Activated CD8-positive, alpha-beta memory T cell treated with anti-CD3 and anti-CD28 coated beads for 36 hours (primary cell): Measurements from ENCODE around the gene C1orf35. TPM values are rescaled to one million over a fixed set of nuclear protein-coding genes. Genes with fewer than 3 reads are reported as not detected.

ENCODE experiments used
- CTCF ChIA-PET: fragments of 350-600 bp; sonication (Branson Sonifier 250); formaldehyde crosslinking; loops from one replicate; lab custom pipeline; 2021; ENCODE audit warnings: antibody characterized with exemption; lab: Charles Lee
- POLR2A ChIA-PET: fragments of 350-600 bp; sonication (Branson Sonifier 250); formaldehyde crosslinking; loops from one replicate; lab custom pipeline; 2021; ENCODE audit warnings: antibody characterized with exemption; lab: Charles Lee
- total RNA-seq, 2 experiments: library from RNA; stranded (reverse); gene quantifications; one replicate each; pipeline ENCODE4 v1.2.3, GENCODE V29; 2021

Gene C1orf35
- total RNA-seq, 2 experiments from 2014 or later, result 25.7 to 27.6 TPM

DNA sequence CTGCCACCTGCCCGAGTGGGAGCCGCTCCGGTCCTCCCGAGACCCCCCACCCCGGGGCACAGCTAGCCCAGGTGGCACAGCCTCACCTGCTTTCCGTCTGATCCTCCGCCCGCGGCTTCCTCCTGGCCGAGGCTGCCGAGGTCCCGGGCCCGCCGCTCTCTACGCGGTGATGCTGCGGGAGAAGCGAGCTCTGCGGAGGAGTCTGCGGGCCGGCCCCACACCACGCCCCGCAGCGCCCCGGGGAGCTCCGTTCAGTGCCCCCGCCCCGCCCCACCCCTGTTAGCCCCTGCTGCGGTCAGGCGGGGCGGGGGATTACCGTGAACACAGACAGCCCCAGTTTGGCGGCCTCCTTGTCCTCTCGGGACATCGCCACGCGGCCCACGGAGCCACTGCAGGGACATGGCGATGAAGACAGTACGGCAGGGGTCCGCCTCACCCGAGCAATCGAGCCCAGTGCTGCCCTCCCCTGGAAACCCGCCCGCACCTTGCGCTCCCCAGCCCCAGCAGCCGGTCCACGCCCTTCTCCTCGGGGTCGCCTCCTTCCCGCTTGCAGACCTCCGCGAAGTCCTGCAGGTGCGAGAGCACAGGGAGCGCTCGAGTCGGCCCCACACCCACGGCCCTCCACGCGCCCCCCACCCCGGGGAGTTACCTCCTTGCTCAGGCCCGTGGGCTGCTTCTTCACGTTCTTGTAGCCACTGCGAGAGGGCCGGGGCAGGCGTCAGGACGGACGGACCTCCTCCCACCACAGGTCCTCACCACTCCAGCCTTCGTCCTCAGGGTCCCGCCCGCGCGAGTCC, 933 bp downstream of the C1orf35 start:
- ChIA-PET POLR2A (interaction anchor here (0.8 to 1.1 kb wide), 3 partner anchors 13 to 384 kb away, joined by 3 read pairs; no protein-coding TSS in a partner anchor), CTCF (interaction anchor here (0.7 to 1.0 kb wide), 2 partner anchors 78 to 103 kb away, joined by 3 read pairs; no protein-coding TSS in a partner anchor)

GRCh38 chr1:228101614-228101993, 1.5 kb downstream of the C1orf35 start:
- CTCF ChIA-PET, result interaction anchor here (0.7 to 1.0 kb wide), 2 partner anchors 79 to 102 kb away, joined by 3 read pairs; no protein-coding TSS in a partner anchor
- POLR2A ChIA-PET, result interaction anchor here (0.8 to 1.1 kb wide), 3 partner anchors 12 to 385 kb away, joined by 3 read pairs; no protein-coding TSS in a partner anchor

- CTCF ChIA-PET, result interaction anchor here (1.0 kb wide), 1 partner anchor 101 kb away, joined by 3 read pairs; no protein-coding TSS in a partner anchor
- POLR2A ChIA-PET, result interaction anchor here (0.9 kb wide), 1 partner anchor 385 kb away, joined by 3 read pairs; no protein-coding TSS in a partner anchor
These were observed 2.1 kb downstream of the C1orf35 start for GRCh38 chr1:228100822-228101613.

- CTCF ChIA-PET, result no interaction called here
- POLR2A ChIA-PET, result no interaction called here
These were observed 3.8 kb downstream of the C1orf35 start for GRCh38 chr1:228099331-228099732.

DNA sequence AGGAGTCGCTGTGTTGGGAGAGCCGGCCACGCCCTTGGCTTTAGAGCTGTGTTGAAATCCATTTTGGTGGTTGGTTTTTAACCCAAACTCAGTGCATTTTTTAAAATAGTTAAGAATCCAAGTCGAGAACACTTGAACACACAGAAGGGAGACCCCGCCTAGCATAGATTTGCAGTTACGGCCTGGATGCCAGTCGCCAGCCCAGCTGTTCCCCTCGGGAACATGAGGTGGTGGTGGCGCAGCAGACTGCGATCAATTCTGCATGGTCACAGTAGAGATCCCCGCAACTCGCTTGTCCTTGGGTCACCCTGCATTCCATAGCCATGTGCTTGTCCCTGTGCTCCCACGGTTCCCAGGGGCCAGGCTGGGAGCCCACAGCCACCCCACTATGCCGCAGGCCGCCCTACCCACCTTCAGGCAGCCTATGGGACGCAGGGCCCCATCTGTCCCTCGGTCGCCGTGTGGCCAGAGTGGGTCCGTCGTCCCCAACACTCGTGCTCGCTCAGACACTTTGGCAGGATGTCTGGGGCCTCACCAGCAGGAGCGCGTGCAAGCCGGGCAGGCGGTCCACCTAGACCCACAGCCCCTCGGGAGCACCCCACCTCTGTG, 4.7 kb downstream of the C1orf35 start:
- POLR2A ChIA-PET, result interaction anchor here (0.8 kb wide), 1 partner anchor 11 kb away, joined by 3 read pairs; no protein-coding TSS in a partner anchor
- CTCF ChIA-PET, result no interaction called here

DNA sequence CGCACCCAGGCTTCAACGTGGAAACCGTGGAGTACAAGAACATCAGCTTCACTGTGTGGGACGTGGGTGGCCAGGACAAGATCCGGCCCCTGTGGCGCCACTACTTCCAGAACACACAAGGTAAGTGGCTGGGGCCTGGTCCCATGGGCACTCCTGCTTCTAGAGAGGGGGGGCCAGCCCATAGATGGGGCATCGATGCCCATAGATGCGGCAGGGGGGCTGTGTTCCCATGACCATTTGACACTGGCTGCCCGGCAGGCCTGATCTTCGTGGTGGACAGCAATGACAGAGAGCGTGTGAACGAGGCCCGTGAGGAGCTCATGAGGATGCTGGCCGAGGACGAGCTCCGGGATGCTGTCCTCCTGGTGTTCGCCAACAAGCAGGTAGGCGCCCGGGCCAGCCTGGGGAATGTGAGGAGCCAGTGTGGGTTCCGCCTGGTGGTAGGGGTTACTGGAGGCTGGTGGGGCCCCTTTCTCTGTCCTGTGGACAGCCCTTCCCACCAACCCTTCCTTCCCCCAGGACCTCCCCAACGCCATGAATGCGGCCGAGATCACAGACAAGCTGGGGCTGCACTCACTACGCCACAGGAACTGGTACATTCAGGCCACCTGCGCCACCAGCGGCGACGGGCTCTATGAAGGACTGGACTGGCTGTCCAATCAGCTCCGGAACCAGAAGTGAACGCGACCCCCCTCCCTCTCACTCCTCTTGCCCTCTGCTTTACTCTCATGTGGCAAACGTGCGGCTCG, 5.6 kb downstream of the C1orf35 start:
- ChIA-PET CTCF (no interaction called here), POLR2A (interaction anchor here (0.8 kb wide), 2 partner anchors 8 to 12 kb away, joined by 3 to 4 read pairs; no protein-coding TSS in a partner anchor)

GRCh38 chr1:228096416-228097332, 6.5 kb downstream of the C1orf35 start:
- ChIA-PET POLR2A (no interaction called here), CTCF (no interaction called here)

GRCh38 chr1:228095938-228096337, 7.2 kb downstream of the C1orf35 start:
- CTCF ChIA-PET, result no interaction called here
- POLR2A ChIA-PET, result no interaction called here

DNA sequence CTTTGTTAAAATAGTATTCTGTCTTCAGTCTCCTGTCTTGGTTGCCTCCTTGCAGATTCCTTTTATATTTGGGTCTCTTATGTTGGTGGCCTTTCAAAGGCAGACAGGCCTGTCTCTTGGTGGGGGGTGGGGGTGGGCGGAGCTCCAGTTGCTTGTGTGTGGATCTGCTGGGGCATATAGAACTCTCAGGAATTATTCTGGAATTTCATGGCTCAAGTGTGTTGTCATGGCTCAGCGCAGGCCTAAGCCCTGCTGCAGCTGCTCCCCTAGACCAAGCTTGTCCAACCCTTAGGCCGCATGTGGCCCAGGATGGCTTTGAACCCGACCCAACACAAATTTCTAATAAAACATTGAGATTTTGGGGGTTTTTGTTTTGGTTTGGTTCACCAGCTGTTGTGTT, 8.0 kb downstream of the C1orf35 start:
- POLR2A ChIA-PET, result no interaction called here
- CTCF ChIA-PET, result no interaction called here

GRCh38 chr1:228094432-228095016, 8.6 kb downstream of the C1orf35 start:
- ChIA-PET CTCF (no interaction called here), POLR2A (no interaction called here)

DNA sequence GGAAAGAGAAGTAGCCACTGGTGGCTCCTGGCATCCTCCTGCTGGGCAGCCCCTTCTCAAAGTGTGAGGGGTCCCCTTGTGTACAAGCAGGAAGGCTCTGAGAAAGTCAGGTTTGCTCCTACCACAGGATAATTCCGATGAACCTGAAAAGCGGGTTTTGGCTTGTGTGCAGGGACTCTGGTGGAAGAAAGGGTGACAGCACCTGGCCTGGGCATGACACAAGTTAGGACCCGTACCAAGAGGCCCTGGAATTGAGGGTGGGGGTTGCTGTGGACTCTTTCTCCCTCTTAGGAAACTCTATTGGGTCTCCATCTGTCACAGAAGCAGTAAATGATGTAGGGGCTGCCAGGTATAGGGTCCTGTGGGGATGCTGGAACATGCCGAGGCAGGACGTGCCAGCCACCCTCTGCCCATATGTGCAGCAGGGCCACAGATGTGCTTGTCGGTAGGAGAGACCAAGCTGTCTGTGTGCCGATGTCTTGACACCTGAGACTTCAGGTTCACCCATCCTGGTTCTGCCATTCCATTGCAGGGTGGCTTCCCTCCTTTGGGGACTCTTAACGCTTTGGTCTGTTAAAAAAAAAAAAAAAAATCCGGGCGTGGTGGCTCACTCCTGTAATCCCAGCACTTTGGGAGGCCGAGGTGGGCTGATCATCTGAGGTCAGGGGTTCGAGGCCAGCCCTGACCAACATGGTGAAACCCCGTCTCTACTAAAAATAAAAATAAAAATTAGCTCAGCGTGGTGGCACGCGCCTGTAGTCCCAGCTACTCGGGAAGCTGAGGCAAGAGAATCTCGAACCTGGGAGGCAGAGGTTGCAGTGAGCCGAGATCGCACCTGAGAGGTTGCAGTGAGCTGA, 9.8 kb downstream of the C1orf35 start:
- CTCF ChIA-PET, result no interaction called here
- POLR2A ChIA-PET, result interaction anchor here (0.7 kb wide), 2 partner anchors 69 to 303 kb away, joined by 3 to 5 read pairs; no protein-coding TSS in a partner anchor

GRCh38 chr1:228092342-228093049, 10.6 kb downstream of the C1orf35 start:
- CTCF ChIA-PET, result no interaction called here
- POLR2A ChIA-PET, result interaction anchor here (1.6 kb wide), 1 partner anchor 10 kb away, joined by 5 read pairs; the partner anchor contains the start of gene ARF1

- POLR2A ChIA-PET, result interaction anchor here (1.3 to 1.6 kb wide), 2 partner anchors 9 to 61 kb away, joined by 3 to 5 read pairs; partner anchors contain the start of gene ARF1
- CTCF ChIA-PET, result no interaction called here
These were observed 12.0 kb downstream of the C1orf35 start for GRCh38 chr1:228091084-228091483.

DNA sequence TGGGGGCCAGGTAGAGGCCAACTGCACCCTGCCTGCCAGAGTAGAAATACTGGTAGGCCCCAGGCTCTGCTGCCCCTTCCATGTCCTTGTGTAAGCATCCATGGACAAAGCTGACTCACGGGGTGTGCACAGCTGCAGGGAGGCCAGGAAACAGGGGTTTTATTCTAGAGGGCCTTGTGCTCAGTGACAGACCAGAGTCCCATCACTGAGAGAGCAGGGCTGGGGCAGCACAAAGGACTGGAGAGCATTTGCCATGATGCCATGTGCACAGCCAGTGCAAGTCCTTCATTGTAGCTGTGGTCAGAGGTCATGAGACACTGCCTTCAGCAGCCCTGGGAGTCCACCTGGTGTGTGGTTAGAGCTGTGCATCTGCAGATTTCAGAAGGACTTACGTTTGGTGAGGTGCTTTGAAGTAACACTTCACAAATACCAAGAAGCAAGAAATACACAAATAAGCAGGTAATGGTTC, 12.5 kb downstream of the C1orf35 start:
- ChIA-PET POLR2A (interaction anchor here (1.3 kb wide), 1 partner anchor 61 kb away, joined by 3 read pairs; no protein-coding TSS in a partner anchor), CTCF (no interaction called here)
